Measurements from ENCODE around the gene JDP2.

The JDP2 gene

GRCh38 chr14:75520852-75521251 is 93.0 kb downstream of the JDP2 start:
- DNase-seq, result no peak

- no peak for DNase-seq
Observed at GRCh38 chr14:75521415-75522199, 93.8 kb downstream of the JDP2 start.

GRCh38 chr14:75522224-75522982 is 94.6 kb downstream of the JDP2 start, which contains the start of gene BATF:
TSS of gene BATF (plus strand) at chr14:75522469. CDS start at chr14:75522683, 214 bp downstream.
- no peak for DNase-seq

GRCh38 chr14:75522983-75523318 is 95.1 kb downstream of the JDP2 start:
- DNase-seq, result no peak

Data from NCI-H226 (cell line).